GM21447 (cell line): ENCODE results near the gene TSR3.

Experiments used
- ATAC-seq: cut with Tn5 transposase; IDR thresholded peaks from one replicate; pipeline ENCODE4 v1.9.1; 2021; ENCODE audit not compliant: unreplicated experiment

Gene TSR3

DNA sequence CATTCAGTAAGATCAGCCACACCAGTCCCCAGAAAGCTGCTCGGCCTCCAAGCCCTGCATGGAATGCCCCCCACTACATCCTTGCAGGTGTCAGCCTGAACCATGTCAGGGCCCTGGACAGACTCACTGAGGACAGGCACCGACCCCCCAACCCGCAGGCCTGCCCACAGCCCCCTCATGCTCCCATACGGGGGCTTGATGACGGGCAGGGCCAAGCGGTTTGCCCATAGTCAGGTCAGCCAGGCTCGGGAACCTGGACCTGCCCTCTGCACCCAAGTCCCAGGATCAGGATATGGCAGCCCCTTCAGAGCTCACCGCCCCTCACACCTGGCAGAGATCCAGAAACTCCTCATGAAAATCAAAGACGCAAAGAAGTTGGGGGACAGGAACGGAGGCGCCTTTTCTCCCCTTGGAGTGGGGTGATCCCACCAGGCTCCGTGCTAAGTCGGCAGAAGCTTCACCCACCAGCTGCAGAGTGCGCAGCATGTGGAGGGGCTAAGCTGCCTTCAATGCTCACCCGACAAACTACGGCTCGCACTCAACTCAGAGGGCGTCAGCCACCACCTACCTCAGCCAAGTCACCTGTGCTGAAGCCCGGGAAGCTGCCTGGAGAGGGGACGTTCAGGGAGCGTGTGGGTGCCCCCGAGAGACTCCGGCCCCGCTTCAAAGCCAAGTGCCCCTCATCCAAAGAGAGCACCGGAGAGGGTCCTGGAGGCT, 26.6 kb upstream of the TSR3 start:
- no peak for ATAC-seq

DNA sequence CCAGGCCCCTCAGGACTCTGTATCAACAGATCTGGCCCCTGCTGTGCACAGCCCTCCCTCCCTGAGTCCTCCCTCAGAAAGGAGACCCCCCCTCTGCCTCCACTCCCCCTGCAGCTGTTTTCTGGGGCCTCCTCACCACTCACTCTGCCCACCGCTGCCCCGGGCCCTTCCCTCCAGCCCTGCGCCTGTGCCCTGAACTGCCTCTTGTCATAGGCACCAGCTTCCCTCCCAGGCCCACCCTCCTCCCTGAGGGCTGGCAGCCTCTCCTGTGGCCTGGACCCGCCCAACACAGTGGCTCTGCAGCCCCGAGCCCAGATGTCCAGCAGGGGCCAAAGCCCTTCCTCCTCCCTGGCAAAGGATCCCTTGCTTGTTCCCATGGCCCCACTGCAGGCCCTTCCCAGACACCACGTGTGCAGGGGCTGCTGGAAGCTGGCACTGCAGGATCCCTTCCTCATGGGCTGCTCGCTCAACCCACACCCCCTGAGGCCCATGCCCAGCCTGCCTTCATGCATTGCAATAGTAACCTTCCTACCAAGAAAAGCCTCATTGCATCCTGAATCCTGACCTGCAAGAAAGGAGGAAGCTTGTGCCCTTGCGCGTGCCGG, 25.8 kb upstream of the TSR3 start:
- ATAC-seq: no peak

- ATAC-seq: no peak
These were observed 24.2 kb upstream of the TSR3 start for GRCh38 chr16:1375741-1376410.

DNA sequence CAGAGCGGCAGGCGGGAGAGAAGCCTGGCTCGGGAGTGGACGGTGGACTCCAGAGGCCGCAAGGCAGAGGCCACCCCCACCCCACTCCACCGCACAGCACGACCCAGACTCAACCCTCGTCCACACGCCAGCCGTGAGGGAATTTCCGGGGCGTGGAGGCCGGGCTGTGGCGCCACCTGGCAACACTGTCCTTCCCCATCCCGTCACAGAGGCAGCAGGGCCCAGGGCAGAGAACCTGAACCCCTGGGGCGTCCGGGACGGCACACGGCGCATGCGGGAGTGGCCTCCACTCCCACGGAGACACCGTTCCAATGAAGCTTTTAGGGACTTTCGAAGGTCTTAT, 23.6 kb upstream of the TSR3 start:
- ATAC-seq: no peak

DNA sequence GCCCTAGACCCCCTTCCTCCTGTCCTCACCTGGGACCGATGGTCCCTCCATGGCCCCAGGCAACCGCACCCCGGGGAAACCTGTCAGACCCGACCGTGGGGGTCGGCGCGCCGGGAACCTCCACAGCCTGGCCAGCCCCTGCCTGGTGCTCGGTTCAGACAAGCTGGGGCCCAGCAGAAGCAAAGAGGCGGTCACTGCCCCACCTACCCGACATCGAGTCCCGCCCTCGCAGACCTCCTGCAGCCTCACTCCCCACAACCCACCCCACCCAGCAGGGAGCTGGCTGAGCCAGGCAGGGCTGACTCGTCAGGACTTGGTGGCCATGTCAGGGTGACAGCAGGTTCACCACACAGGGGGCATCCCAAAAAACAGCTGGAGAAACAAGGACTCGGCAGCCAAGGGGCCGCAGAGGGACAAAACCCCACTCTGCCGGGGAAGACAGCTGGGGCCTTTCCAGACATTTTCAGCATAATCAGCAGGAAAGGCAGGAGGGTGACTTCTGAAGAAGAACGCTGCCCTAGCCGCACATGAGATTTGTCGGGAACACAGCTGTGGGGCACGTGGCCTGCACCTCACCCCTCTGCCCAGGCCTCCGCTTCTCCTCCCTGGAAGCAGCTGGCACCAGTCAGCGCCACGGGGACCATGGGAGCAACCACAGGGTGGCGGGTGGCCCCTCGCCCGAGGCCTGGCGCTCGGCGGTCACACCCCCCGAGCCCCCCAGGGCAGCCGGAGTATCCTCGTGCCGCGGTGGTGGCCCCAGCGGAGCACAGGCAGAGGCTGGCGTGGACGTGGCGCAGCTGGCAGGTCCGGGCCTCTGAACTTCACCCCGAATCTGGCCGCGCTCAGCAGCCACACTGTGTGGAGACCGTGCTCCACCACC, 23.0 kb upstream of the TSR3 start:
- ATAC-seq: no peak

DNA sequence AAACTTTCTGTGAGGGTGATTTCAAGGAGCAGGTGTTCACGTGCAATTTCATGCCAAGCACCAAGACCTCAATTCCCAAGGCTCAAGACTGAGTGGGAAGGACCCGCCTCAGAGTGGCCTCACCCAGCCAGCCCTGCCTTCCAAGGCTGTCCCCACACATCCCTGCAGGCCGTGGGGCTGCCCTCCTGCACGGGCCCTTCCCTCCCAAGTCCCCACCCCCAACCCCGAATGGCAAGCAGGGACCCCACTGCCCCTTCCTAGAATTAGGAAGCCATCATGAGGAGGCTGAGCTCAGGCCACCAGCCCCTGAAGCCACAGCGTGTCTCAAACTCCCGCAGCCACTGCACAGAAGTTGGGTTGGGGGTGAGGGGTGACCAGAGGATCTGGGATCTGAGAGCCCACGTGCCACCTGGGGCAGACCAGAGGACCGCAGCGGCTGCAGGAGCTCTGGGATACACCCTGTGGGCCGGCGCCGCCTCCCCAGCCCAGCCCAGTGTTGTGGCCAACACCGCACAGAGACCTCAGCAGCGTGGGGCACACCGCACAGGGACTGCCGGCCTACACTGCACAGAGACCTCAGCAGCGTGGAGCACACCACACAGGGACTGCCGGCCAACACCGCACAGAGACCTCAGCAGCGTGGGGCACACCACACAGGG, 20.7 kb upstream of the TSR3 start:
- no peak for ATAC-seq

- no peak for ATAC-seq
These were observed 19.6 kb upstream of the TSR3 start for GRCh38 chr16:1371054-1371978.

GRCh38 chr16:1367486-1368174, 16.0 kb upstream of the TSR3 start:
- no peak for ATAC-seq

- no peak for ATAC-seq
These were observed 15.1 kb upstream of the TSR3 start for GRCh38 chr16:1366712-1367299.

DNA sequence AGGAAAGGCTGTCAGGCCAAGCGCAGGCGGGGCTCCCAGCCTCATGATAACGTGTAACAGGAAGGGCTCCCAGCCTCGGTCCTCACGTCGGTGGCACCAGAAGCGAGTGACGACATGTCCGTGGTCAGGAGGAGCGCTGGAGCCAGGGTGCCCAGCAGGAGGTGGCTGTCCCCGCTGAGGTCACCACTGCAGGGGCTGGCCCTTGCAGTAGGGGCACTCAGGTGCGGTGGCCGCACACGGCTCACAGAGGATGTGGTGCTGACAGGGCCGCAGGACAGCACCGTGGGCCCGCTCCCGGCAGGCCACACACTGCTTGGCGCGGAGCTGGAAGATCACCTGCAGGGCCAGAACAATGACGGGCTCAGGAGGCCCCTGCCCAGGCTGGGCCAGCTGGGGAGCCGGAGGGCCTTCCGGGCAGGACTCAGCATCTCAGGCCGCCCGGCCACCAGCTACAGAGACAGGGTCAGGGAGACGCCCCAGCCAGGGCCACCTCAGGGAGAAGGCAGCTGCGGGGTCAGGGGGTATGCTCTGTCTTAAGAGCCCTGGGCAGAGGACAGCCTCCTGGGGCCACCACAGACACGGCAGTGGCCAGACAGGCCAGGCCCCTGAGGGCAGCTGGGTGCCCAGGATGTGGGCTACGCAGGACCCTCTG, 14.5 kb upstream of the TSR3 start:
- no peak for ATAC-seq

- ATAC-seq: no peak
These were observed 12.8 kb upstream of the TSR3 start for GRCh38 chr16:1364510-1364909.

DNA sequence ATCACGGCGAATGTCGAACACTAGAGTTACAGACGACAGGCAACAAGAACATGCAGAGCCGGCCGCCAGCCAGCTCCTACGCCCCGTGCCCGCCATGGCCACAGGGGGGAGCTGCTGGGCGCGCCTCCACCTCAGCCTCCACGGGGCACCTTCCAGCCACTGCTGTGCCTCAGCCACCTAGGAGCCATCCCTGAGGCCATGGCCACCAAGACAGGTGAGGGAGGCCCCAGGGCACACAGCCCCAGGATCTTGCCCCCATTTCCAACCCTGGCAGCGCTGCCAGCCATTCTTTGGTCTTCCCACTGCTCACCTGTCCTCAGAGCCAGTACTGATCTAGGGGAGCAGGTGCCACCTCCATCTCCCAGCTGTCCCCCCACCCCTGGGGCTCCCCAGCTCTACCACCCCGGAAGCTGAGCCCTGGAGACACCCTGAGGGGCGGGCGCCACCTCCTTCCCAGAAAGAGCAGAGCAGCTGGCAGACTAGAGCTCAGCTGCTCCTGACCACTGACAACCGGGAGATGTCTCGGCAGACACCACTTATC, 11.9 kb upstream of the TSR3 start:
- no peak for ATAC-seq

- no peak for ATAC-seq
These were observed 11.1 kb upstream of the TSR3 start for GRCh38 chr16:1362807-1363206.

GRCh38 chr16:1361685-1362360, 10.1 kb upstream of the TSR3 start:
- ATAC-seq: no peak

DNA sequence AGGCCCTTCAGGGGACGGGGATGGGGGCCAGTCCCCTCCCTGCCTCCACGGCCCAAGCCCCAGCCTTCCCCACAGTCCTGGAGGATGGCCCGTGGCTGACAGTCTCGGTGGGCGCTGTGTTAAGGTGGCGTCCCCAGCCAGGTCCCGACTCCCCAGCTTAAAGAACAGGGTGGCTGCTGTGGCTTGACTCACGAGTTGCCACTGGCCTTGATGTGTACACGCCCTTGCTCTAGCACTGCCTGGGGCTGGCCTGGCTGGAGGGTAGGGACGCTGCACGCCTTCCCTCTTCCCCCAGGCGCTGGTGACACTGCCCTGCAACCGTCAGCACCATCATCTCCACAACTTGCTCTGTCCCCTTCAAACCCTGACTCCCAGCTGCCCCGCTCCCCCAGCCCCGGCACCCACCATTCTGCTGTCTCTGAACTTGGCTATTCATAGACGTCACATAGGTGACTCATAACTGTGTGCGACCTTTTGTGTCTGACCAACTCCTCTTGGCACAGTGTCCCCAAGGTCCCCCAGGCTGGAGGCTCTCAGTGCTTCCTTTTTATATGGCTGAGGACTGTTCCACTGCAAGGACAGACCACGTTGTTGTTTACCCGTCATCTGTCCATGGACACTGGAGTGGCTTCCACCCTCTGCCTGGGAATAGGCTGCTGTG, 6.4 kb upstream of the TSR3 start:
- ATAC-seq: no peak

DNA sequence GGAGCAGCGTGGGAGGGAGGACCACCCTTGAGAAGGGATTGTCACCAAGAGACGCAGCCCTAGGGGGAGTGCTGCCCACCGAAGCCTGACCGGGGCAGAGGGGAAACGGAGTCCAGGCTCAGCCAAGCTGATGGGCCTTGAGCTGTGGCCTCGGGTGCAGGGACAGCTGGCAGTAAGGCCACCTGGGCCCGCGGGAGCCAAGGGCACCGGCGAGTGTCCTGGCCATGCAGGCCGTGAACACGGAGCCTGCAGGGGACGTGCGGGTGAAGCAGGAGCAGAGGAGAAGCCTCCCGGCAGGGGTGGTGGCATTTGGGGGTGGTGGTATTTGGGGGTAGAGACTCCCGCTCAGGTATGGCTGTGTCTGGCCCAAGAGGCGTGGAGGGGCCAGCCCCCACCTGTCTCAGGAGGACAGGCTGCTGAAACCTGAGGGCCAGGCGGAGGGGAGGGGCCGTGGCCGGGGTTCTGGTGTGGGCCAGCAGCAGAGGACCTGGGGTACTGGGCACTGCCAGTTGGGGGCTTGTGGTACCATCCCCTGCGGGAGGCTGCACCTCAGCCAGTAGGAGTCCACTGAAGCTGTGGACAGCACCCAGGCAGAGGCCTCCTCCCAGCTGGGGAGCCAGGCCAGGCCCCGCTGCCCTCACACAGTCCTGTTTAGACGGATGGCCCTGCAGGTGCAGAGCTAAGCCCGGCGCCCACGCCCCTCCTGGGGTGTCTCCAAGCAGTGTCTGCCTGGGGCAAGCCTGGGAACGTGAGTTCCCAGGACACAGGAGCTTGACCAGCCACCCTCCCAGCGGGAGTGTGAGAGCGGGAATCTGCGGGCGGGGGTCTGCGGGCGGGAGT, 4.6 kb upstream of the TSR3 start:
- ATAC-seq: no peak
